ENCODE results near the gene UBTF.

- TF ChIP-seq CTCF (IDR thresholded peaks at IDR 0.05) (no peak), EZH2 (IDR thresholded peaks at IDR 0.05) (no peak), EZH2phosphoT487 (IDR thresholded peaks at IDR 0.05) (no peak)
Observed at GRCh38 chr17:44197107-44197506, 22.4 kb downstream of the UBTF start.

Data from neural progenitor cell (in vitro differentiated cells).